Astrocyte of the spinal cord (primary cell): ENCODE results near the gene PCGF5.
"Not testable (repeated sequence)": the region's sequence is repeated elsewhere in the genome, so short reads cannot be mapped to it uniquely, and the experiment has no call there.

Experiments
- DNase-seq: peaks from one replicate; pipeline ENCODE4 v3.0.0; 2011; ENCODE audit warnings: low read depth, low spot score
- H3K4me3 ChIP-seq: 2 replicates; pipeline ENCODE4 v1.5.1; 2011; ENCODE audit warnings: low read depth, mild to moderate bottlenecking, low read length, moderate library complexity
- in situ Hi-C: cut with HindIII; loops from 2 replicates; pipeline ENCODE4 v1.10.0; 2017; ENCODE audit warnings: low sequenced_read_pairs
- TF ChIP-seq, protein P1 (sequence below): IDR thresholded peaks from 2 replicates; pipeline ENCODE4 v1.5.1; 2012; ENCODE audit warnings: low read depth, mild to moderate bottlenecking, low read length, inconsistent platforms

PCGF5 gene

GRCh38 chr10:91220194-91220953 is at the start of gene PCGF5:
Gene PCGF5, plus strand, starts transcription at chr10:91220663. Its CDS starts 2,209 bp downstream, at chr10:91222872.
- peak; percentile 91 for DNase-seq
- in situ Hi-C loops: no loop called here
- H3K4me3 ChIP-seq: peak within 1 kb of the TSS; percentile 68
- TF ChIP-seq, protein P1, sequence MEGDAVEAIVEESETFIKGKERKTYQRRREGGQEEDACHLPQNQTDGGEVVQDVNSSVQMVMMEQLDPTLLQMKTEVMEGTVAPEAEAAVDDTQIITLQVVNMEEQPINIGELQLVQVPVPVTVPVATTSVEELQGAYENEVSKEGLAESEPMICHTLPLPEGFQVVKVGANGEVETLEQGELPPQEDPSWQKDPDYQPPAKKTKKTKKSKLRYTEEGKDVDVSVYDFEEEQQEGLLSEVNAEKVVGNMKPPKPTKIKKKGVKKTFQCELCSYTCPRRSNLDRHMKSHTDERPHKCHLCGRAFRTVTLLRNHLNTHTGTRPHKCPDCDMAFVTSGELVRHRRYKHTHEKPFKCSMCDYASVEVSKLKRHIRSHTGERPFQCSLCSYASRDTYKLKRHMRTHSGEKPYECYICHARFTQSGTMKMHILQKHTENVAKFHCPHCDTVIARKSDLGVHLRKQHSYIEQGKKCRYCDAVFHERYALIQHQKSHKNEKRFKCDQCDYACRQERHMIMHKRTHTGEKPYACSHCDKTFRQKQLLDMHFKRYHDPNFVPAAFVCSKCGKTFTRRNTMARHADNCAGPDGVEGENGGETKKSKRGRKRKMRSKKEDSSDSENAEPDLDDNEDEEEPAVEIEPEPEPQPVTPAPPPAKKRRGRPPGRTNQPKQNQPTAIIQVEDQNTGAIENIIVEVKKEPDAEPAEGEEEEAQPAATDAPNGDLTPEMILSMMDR: no peak

DNA sequence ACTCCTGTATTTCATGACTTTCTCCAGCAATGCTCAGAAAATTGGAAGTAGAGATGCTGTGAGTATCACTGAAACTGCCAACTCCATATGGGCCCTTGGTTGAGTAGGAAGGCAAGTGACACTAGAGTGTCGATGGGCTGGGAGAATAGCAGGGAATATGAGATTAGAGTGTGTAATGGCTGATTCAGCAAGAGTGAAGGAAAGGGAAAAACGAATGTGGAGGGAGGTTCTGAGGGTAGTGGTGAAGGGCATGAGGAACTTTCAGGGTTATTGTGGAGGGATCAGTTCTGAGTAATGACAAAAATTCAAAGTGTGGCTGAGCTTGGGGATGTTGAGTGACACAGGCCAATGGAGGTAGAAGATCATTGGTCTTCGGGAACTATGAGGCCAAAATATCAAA is 49.0 kb upstream of the PCGF5 start:
- TF ChIP-seq, protein P1: no peak
- in situ Hi-C loops: no loop called here
- DNase-seq: no peak
- H3K4me3 ChIP-seq: no peak overlapping the region

DNA sequence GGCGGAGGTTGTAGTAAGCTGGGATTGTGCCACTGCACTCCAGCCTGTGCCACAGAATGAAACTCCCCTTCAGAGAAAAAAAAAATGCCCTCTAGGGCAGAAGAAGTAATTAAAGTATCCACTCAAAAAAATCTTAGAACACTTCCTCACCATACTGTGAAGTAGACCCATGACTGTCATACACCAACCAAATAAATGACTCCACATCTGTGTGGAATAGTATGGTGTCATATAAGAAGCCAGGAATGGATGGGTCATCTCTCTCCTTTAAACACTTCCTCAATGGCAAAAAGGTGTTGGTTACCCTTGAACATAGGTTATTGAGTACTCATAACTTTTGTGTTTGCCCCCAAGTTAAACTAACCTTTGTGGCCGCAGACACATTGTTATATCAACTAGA is 48.1 kb upstream of the PCGF5 start:
- TF ChIP-seq, protein P1: no peak
- no peak overlapping the region for H3K4me3 ChIP-seq
- DNase-seq: no peak
- in situ Hi-C loops: no loop called here

GRCh38 chr10:91185239-91185875 is 35.1 kb upstream of the PCGF5 start:
- in situ Hi-C loops: no loop called here
- no peak overlapping the region for H3K4me3 ChIP-seq
- DNase-seq: peak; percentile 64
- TF ChIP-seq, protein P1: no peak

DNA sequence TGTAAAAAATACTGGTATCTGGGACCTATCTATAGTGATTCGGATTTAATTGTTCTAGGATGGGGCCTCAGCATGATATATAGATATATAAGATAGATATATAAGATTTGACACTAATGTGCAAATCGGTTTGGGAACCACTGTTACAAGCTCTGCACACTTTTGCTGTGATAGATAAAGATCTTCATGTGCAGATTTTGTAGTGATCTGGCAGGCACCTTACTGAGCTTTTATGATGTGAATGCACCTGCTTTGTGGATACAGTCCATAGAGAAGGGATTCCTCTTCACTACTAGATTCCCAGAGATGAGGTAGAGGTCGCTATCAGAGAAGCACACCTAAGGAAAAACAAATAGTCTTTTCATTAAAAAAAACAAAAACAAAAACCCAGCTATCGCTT is 33.3 kb upstream of the PCGF5 start:
- H3K4me3 ChIP-seq: no peak overlapping the region
- TF ChIP-seq, protein P1: no peak
- in situ Hi-C loops: no loop called here
- DNase-seq: no peak

DNA sequence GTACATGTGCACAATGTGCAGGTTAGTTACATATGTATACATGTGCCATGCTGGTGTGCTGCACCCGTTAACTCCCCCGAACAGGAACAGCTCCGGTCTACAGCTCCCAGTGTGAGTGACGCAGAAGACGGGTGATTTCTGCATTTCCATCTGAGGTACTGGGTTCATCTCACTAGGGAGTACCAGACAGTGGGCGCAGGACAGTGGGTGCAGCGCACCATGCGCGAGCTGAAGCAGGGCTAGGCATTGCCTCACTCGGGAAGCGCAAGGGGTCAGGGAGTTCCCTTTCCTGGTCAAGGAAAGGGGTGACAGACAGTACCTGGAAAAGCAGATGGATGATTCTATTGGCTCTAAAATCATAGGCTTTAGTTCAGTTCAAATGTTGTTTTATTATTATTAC is 32.5 kb upstream of the PCGF5 start:
- DNase-seq, in situ Hi-C loops, H3K4me3 ChIP-seq: not testable (repeated sequence)

GRCh38 chr10:91188889-91189288 is 31.6 kb upstream of the PCGF5 start:
- in situ Hi-C loops: no loop called here
- H3K4me3 ChIP-seq: no peak overlapping the region
- TF ChIP-seq, protein P1: no peak
- no peak for DNase-seq
